HG03432 (cell line): ENCODE results near the gene SMIM8.
"Not testable (repeated sequence)": the region's sequence is repeated elsewhere in the genome, so short reads cannot be mapped to it uniquely, and the experiment has no call there.

Source experiments
- ATAC-seq: cut with Tn5 transposase; IDR thresholded peaks from one replicate; pipeline ENCODE4 v1.9.1; 2021; ENCODE audit warnings: mild to moderate bottlenecking, moderate library complexity; ENCODE audit not compliant: unreplicated experiment

The SMIM8 gene, protein sequence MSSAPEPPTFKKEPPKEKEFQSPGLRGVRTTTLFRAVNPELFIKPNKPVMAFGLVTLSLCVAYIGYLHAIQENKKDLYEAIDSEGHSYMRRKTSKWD

DNA sequence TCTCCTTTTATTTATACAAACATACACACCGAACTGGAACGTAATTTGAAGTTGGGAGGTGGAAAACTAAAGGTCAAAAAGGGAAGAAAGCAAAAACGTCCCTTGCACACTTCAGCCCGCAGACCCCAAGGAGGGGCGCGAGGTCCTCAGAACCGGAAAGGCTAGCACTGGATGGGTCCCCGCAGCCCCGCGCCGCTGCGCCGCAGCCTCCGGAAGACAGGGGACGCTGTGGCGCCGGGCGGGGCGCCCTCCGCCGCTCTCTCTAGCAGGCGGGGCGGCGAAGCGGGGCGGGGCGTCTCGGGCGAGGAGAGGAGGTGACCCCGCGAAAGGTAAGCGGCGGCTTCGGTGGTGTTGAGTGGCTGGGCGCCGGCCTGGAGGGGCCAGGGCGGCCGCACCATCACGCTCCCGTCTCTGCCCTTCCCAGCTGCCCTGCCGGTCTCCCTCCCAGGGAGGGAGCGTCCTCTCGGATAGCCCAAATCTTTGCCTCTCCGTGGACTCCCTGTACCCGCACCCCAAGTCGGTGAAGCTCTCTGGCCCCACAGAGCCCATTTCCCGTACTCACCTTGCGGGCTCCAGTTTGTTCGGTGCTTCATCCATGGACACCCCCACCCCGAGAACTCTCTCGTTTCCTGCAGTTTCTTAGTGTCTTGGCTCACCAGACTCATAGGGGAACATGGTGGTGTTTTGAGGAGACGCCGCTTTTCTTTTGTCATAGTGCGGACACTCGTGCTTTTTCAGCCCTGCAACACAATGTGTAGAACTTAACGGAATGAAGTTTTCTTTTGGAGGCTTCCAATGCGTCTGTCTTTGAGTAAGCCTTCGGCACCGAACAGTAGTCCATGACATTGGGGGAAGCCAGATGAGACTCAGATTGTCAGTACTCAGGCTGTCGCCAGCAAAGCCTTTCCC lies at the start of gene SMIM8:
Gene SMIM8, plus strand, starts transcription at position 285 of the 909 bp plus-strand sequence. CDS start 14,444 bp downstream, outside the sequence.
- peak; percentile 100 for ATAC-seq

DNA sequence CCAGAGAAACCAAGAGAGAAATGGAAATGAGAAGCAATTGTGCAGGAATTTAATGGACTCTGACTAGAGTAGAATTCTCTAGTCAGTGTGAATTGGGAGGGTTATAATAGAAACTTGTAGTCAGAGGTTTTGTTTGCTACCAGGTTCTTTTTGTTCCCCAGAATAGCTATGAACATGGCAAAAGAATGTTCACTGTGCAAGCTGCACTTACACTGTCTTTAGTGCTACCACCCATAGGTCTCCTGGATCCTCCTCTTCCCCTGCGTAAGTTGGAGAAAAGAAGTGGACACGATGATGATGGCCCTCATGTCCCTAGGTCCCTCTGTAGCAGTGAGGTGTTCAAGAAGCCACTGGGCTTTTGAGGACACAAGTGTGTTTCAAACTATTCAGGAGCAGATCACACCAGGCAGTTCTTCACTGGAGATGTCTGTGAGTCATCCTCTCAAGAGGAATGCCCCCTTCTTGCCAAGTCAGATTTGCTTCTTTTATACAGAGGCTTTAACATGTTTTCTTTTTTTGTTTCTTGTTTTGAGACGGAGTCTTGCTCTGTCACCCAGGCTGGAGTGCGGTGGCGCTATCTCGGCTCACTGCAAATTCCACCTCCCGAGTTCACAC lies 47.6 kb upstream of the SMIM8 start:
- no peak for ATAC-seq

DNA sequence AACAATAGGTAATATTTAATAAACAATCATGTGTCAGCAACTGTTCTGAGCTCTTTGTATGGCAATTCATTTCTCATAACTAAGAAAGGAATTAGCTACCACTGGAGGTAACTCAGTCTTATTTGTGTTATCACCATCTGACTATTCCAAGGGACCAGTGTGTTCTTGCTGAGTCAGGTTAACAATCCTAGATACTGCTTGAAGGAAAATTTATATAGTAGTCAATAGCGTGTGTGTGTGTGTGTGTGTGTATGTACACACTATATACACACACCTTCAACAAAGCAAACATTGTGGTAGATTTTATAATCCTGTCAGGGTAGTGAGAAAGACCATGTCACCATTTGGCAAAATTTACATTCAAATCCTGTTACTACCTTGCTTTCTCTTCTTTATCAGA lies 45.8 kb upstream of the SMIM8 start:
- ATAC-seq: no peak

DNA sequence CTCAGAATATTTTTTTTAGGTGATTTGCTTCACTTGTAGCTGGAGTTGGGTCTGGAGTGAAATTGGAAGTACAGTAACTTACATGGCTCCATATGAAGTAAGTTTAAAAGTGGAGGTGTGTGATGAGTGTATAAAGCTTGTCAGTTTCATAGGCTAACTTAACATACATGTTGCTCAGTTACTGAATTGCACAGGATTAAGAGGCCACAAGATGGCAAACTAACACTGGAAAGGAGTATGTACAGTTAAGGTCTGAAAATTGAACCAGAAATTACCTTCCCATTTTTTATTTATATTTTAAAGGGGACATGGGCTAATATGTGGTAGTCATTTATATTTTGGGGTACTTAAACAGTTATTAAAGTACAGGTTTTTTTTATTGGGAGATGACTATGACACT lies 45.3 kb upstream of the SMIM8 start:
- ATAC-seq: no peak

DNA sequence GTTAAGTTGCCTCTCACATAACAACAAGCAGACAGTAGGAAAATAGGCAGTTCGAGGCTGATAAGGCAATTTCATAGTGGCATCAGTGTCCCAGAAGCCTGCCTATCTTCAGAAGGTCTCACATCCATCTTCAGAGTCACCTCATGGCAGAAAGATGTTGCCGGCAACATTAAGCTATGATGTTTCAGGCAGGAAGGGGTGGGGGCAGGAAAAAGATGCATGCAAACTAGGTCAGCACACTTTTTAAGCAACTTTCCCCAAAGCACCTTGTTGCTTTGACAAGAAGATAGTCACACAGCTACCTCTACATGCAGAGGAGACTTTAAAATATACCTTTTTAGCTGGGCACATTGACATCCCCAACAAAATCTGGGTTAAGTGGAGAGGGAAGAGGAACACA lies 43.2 kb upstream of the SMIM8 start:
- no peak for ATAC-seq

DNA sequence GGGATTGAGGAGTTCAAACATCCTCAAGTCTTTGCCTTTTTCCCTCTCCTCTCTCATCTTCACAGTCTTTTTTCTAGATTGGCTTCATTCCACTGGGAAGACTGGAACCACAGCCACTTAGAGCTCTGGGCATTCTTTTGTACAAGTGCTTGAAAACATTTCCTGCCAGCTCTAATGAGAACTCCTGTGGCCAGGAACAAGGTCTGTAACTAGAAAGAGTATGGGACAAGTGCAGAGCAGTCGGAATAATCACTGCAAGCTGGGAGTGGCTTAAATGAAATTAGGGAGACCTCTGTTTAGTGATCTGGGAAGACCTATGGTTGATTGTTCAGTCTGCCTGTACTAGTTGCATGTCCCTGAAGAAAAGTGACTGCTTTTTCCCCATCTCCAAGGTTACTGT lies 41.0 kb upstream of the SMIM8 start:
- no peak for ATAC-seq

DNA sequence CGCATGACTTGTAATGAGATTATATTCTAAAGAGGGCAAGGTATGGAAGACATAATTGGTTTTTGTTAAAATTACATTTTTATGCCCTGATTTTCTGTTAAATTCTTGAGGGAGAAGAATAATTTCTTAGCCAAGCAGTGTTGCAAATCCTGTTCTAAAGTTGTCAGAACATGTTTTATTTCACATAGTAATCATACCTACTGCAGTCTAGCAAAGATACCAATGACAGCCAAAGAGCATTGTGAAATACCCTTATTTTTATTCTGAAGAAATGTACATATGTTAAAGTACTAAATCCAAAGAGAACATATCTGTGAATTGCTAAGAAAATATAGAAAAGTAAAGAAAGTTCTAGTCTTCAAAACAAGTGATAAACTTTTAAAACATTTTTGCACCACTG lies 39.6 kb upstream of the SMIM8 start:
- ATAC-seq: no peak

DNA sequence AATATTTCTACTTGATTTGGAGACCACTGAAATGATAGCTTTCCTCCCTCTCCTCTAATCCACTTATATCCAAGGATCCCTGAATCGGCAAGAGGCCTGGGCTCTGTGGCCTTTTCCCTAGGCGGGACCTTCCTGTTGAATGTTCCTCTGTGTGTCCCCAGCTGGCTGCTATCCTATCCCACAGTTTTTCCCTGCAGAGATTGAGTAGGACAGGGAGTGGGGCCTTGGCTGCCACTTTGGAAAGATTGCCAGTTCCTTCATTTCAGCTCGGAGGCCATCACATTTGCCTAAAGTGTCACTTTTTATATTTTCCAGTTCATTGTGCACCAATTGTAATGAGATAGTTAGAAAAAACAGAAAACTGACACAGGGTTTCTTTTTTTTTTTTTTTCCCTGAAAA lies 38.9 kb upstream of the SMIM8 start:
- no peak for ATAC-seq

DNA sequence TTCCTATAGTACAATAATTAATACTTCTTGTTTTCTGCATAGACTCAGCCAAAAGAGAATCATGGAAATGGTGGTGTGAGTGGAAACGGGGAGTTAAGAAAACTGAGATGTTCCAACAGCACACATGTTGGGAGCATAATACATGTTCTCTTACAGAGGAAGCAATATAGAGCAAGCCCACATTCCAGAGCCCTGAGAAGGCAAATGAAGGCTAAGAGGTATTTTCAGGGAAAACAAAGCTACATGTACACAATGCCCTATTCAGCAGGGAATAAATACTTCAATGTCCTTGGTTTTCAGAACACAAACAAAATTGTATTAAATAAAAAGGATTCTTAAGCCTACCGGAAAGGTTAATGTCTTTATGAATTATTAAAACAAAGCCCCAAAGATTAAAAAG lies 35.1 kb upstream of the SMIM8 start:
- ATAC-seq: no peak

DNA sequence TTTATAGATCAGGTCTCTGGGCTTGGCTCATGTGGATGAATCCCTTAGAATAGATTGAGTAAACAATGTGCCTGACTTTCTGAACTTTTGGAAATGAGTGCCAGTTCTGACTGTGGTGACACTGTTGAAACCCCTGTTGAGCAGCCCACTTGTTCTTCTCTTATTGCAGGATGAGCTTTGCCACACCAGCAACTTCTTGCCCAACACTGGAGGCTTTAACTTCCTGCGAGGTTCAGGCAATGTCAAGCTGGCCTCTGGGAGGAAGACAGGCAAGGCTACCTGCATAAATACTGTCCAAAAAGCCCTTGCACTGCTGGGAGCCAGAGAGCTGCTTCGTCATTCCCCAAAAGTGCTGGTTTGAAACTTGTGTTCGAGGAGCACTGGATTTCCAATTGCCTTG lies 32.8 kb upstream of the SMIM8 start:
- no peak for ATAC-seq

DNA sequence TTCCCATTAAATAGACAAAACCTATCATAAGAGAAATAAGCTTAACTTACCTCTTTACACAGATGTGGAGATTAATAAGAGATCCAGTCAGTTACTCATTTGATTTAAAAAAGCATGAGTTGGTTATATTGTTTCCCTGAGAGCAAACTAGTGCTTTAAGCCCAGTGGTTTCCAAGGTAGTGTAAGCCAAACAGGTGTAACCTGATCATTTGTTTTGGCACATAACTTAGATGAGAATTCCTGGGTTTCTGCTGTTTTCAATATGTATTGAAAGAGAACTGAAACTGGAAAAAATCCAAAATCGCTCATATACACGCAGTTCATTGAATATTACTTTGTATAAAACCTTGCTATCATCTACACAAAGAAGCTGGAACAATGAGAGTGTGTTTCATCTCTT lies 30.5 kb upstream of the SMIM8 start:
- ATAC-seq: no peak

DNA sequence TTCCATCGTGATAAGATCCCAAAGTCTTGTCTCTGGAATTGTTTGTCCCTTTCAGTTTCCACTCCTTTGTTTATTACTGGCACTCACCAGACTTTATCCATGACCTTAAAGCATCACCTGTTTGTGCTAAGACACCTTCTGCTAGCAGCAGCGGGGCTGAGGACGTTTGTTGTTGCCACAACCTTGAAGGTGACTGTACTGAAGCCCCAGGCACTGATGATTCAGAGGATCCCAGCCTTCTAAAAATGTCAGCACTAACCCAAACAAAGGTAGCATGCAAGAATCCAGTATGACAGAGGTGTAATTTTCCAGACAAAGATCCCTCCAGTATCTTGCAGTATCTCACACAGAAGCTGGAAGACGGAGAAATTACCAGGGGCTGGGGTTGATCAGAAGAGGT lies 28.9 kb upstream of the SMIM8 start:
- ATAC-seq: no peak

DNA sequence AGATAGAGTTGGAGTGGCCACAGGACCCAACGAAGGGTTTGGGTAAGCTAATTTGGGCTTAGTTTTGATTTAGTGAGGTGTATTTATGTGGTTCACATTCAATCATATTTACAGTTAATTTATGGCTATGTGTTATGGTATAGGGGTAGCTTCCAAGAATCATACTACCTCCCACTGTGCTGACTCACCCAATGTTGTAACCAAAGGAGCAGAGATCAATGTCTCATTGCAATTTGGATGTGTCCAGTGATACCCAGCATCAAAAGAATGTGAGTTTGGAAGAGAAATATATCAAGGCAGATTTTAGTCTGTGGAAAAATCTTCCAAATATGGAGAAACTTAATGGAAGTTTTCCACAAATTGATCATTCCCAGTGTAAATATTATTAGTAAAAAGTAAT lies 25.3 kb upstream of the SMIM8 start:
- no peak for ATAC-seq

DNA sequence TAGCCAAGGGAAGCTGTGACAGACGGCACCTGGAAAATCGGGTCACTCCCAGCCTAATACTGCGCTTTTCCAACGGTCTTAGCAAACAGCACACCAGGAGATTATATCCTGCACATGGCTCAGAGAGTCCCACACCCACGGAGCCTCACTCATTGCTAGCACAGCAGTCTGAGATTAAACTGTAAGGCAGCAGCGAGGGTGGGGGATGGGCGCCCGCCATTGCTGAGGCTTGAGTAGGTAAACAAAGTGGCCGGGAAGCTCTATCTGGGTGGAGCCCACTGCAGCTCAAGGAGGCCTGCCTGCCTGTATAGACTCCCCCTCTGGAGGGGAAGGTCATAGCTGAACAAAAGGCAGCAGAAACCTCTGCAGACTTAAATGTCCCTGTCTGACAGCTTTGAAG lies 21.1 kb upstream of the SMIM8 start:
- not testable (repeated sequence) for ATAC-seq

DNA sequence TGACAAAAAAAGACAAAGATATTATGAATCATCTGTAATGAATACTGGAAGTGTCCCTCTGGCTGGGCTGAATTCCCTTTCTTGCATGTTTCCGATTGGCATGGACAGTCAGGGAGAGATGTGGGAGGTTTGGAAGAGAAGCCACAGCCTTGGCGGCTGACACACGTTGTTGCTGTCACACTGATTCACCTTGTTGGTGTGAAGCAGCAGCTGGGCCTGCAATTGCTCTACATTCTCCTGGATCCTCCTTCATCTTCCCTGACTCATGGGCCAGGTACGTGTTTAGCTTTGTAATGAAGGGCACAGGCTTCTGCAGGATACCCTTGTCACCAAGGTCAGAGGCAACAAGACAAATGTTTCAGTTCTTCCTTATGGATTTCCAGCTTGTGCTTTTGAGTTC lies 13.4 kb upstream of the SMIM8 start:
- ATAC-seq: no peak

DNA sequence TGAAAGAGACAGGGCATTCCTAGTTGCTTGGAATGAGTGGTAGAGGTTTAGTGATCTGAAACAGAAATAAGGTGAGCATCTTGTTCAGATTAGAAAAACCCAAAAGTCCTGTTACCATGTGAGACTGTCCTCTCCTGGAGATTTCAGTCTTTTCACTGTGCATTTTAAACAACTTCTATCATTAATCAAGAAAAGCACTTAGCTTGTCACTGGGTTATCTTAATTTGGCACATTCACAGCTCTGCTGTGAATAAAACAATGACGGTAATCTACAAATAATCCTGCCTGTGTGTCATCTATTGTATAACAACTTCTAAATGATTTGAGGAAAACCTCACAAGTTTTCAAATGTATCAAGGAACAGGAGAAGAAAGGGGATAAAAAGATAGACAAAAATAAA lies 9.5 kb upstream of the SMIM8 start:
- ATAC-seq: no peak

DNA sequence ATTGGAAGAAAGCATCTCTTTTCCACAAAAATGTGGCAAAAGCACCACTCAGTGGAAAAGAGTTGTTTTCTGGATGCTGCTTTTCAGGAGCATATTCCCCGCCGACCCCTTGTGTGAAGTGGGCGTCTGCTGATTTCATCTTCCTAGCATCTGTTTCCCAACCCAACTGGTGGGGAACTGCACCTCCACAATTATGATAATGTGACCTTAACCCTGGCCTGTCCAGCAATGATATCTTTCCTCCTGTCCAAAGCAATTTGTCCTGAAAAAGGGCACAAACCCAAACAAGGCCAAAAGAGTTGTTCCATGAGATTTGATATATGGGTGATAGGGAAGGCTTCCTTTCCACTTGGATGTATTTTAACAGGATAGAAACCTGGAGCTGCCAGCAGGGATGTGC lies 7.3 kb upstream of the SMIM8 start:
- ATAC-seq: no peak

DNA sequence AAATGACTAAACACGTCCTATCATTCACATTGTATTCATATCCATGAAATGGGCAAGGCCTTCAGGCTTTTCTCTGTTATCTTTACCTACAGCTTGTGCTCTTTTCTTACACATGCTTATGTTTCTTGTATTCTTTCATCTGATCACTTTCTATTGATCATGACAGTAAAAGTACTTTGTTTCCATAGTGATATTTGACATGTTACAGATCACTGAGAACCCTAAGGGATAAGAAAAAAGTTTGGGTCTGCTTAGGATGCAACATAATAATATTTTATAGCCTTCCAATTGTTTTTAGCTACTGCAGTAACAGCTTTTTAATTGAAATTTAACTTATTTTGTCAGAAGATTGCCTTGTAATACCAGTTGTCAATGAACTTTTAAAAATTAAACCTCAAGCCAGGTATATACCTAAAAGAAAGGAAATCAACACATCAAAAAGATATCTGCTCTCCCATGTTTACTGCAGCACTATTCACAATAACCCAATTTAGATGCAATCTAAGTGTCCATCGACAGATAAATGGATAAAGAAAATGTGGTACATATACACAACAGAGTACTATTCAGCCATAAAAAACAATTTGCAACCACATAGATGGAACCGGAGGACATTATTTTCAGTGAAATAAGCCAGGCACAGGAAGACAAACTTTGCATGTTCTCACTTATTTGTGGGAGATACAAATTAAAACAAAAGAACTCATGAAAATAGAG lies 3.0 kb upstream of the SMIM8 start:
- ATAC-seq: no peak

DNA sequence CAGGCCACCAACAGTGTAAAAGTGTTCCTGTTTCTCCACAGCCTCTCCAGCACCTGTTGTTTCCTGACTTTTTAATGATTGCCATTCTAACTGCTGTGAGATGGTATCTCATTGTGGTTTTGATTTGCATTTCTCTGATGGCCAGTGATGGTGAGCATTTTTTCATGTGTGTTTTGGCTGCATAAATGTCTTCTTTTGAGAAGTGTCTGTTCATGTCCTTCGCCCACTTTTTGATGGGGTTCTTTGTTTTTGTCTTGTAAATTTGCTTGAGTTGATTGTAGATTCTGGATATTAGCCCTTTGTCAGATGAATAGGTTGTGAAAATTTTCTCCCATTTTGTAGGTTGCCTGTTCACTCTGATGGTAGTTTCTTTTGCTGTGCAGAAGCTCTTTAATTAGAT lies 1.5 kb downstream of the SMIM8 start:
- not testable (repeated sequence) for ATAC-seq

DNA sequence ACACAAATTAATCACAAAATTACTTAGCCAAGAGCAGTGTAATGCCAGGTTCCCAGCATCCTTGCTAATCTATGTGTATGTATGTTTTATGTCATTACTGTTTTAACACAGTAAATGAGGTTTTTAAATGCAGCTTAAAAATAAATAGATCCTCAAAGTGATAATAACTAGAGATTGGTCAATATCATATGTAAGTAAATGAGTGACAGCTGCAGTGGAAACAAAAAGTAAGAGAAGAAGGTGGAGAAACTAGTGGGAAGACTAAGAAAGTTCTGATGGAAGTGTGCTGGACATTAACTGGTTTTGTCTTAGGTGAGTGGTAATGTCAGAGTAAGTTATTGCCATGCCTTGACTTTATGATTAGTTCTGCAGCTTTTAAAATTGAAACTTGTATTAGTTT lies 8.6 kb downstream of the SMIM8 start:
- ATAC-seq: no peak

DNA sequence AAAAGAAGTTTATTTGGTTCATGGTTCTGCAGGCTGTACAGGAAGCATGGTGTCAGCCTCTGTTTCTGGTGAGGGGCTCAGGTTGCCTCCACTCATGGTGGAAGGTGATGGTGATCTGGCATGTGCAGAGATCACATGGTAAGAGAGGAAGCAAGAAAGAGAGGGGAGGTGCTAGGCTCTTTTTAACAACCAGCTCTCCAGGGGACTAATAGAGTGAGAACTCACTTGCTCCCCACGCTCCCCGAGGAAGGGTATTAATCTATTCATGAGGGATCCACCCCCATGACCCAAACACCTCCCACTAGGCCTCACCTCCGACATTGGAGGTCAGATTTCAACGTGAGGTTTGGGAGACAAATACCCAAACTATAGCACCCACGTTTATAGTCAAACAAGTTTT lies 10.6 kb downstream of the SMIM8 start:
- ATAC-seq: no peak
